HG03378 (cell line): ENCODE measurements around the gene CYS1.
"Not testable (repeated sequence)": the region's sequence is repeated elsewhere in the genome, so short reads cannot be mapped to it uniquely, and the experiment has no call there.

ENCODE experiments used
- ATAC-seq: cut with Tn5 transposase; IDR thresholded peaks from one replicate; pipeline ENCODE4 v1.9.1; 2021; ENCODE audit warnings: mild to moderate bottlenecking, moderate library complexity; ENCODE audit not compliant: unreplicated experiment

CYS1 gene

GRCh38 chr2:10032746-10033105 lies 47.5 kb downstream of the CYS1 start:
- ATAC-seq = no peak

- no peak for ATAC-seq
These were observed 48.1 kb downstream of the CYS1 start for GRCh38 chr2:10031886-10032745.

DNA sequence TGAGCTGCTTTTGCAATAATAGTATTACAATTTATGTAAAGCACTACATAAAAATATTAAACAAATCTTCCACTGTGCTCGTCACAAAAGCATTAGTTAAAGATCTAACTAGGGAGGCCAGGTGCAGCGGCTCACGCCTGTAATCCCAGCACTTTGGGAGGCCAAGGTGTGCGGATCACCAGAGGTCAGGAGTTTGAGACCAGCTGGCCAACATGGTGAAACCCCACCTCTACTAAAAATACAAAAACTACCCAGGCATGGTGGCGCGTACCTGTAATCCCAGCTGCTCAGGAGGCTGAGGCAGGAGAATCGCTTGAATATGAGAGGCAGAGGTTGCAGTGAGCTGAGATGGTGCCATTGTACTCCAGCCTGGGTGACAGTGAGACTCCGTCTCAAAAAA lies 49.4 kb downstream of the CYS1 start:
- not testable (repeated sequence) for ATAC-seq

DNA sequence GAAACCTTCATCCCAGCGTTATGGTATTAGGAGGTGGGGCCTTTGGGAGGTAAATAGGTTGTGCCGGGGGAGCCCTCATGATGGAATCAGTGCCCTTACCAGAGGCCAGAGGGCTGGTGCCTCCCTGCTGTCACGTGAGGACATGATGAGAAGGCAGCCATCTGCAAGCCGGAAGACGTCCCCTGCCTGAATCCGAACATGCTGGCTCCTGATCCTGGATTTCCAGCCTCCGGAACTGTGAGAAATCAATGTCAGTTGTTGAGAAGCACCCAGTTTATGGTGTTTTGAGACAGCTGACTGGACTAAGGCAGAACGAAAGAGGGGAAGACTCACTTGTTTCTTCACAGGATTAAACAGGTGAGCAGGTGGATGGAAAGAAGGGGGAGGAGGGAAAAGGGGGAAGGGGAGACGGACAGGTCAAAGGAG lies 49.9 kb downstream of the CYS1 start:
- no peak for ATAC-seq

- no peak for ATAC-seq
These were observed 50.4 kb downstream of the CYS1 start for GRCh38 chr2:10029875-10030223.

GRCh38 chr2:10028988-10029874 lies 51.0 kb downstream of the CYS1 start:
- ATAC-seq = no peak

- no peak for ATAC-seq
These were observed 51.7 kb downstream of the CYS1 start for GRCh38 chr2:10028407-10028987.

- no peak for ATAC-seq
These were observed 52.4 kb downstream of the CYS1 start for GRCh38 chr2:10027660-10028330.

DNA sequence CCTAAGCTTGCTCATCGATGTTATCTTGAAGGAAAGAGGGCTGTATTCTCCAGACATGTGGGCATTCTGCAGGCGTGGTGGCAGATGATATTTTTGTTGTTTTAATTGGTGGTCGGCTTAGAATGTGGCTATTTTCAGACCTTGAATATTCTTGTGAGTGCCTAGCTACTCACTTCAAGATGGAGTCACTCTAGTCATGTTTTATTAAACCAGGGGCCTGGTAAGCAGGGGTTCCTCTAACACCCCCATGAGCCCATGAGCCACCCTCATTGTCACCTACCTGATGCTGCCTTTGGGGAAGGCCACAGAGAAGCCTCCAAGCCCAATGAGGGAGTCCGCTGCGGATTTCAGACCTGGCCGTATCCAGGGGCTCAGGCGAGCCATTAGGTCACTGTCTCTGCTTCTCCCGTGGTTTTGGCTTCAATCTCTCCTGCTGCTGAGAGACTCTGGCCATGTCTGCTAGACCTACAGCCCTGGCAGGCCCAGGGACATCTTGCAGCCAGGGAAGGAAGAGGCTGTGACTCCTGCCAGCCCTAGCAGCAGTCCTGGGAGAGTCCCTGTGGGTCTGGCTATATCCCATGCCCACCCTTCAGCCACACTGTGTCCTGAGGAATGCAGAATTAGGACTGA lies 53.2 kb downstream of the CYS1 start:
- no peak for ATAC-seq

- ATAC-seq = no peak
These were observed 57.1 kb downstream of the CYS1 start for GRCh38 chr2:10022966-10023662.

DNA sequence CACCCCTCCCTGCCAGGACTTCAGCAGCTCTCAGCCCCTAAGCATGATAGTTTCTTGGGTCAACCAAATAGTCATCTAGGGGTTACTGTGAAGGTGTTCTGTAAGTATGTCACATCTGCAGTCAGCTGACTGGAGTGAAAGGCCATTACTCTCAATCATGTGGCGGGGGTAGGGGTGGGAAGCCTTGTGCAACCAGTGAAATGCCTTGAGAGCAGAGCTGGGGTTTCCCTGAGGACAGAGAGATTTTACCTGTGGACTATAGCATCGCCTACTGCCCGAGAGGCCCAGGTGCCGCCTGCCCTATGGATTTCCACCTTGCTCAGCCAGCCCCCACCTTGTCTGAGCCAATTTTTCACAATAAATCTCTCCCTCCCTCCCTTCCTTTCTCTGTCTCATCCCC lies 57.8 kb downstream of the CYS1 start:
- ATAC-seq = no peak

- ATAC-seq = no peak
These were observed 58.2 kb downstream of the CYS1 start for GRCh38 chr2:10022041-10022421.

GRCh38 chr2:10019602-10020400 lies 60.4 kb downstream of the CYS1 start:
- no peak for ATAC-seq

DNA sequence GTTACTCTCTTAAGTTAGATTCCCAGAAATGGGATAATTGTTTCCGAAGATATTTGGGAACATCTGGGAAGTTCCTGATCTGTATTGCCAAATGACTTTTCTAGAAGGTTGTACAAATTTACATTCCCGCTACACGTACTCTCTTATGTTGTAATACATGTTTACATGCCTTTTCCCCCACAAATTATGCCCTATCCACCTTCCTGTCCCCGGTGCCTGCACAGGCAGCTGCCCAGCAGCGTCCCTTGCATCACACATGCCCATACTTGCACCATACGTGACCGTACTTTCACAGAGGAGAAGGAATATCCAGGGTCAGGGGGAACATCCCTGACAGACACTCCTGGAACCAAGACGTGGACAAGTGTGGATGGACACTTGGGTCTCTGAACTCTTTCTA lies 61.0 kb downstream of the CYS1 start:
- ATAC-seq = no peak

- ATAC-seq = no peak
These were observed 62.8 kb downstream of the CYS1 start for GRCh38 chr2:10017313-10017941.

DNA sequence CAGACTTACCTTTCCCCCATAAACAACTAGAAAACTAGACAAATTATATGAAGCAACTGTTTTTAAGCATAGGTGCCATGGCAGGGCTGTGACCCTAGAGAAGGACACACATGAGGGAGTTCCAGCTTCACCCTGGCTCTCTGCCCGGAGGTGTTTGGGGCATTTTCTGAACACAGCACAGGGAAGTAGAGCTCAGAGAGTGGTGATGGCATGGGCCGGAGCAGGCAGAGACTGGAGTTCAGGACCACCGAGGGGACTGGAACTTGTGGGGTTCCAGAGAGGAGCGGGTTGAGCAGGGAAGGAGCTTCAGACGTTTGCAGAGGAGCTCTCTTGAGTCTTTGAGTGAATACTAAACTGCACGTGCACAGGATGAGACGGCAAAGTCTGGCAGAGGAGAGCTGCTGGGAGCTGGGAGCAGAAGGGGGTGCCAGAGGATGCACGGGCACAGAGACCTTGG lies 63.4 kb downstream of the CYS1 start:
- no peak for ATAC-seq

GRCh38 chr2:10016001-10016801 lies 64.0 kb downstream of the CYS1 start:
- ATAC-seq = no peak
